Activated T-cell treated with anti-CD3 and anti-CD28 coated beads, Interleukin-2, amount 50 U/mL, for 72 hours (primary cell): ENCODE measurements around the gene GJB1. TPM values are rescaled to one million over a fixed set of nuclear protein-coding genes. Genes with fewer than 3 reads are reported as not detected.

Experiments
- ATAC-seq, 2 donors: fragments of 150-1000 bp; cut with Tn5 transposase; replicated peaks in 1 of 2; 2 replicates each; pipeline ENCODE4 v1.10.0; 2021; ENCODE audit warnings: moderate library complexity in 2 of 2, mild to moderate bottlenecking in 1 of 2
- DNase-seq, 2 donors: peaks; one replicate each; pipeline ENCODE4 v3.0.0; 2021 to 2022; ENCODE audit warnings: mixed read lengths in 1 of 2
- H3K27ac Mint-ChIP-seq: one replicate; pipeline ENCODE4 v1.8.0; 2022; ENCODE audit warnings: mild to moderate bottlenecking, moderate library complexity, mixed read lengths
- H3K27me3 Mint-ChIP-seq: one replicate; pipeline ENCODE4 v1.8.0; 2022; ENCODE audit warnings: low read depth, mixed read lengths
- H3K36me3 Mint-ChIP-seq, 2 donors: one replicate each; pipeline ENCODE4 v1.8.0; 2022; ENCODE audit warnings: mixed read lengths in 2 of 2, mild to moderate bottlenecking in 1 of 2; ENCODE audit not compliant: insufficient read depth in 2 of 2
- H3K4me1 Mint-ChIP-seq: one replicate; pipeline ENCODE4 v1.8.0; 2022; ENCODE audit warnings: low read depth, mixed read lengths
- H3K4me3 Mint-ChIP-seq, 2 donors: one replicate each; pipeline ENCODE4 v1.8.0; 2022; ENCODE audit warnings: mild to moderate bottlenecking in 2 of 2, mixed read lengths in 2 of 2, moderate library complexity in 2 of 2
- H3K9me3 Mint-ChIP-seq, 2 donors: one replicate each; pipeline ENCODE4 v1.8.0; 2022; ENCODE audit warnings: mixed read lengths in 2 of 2
- total RNA-seq, 2 donors: library from RNA; stranded (reverse); gene quantifications; one replicate each; pipeline ENCODE4 v1.2.3, GENCODE V29; 2022

Gene GJB1
- total RNA-seq, 2 donors from 2014 or later: 0.28 to 0.31 TPM

GRCh38 chrX:71224098-71224708 lies 1.2 kb downstream of the GJB1 start:
- Mint-ChIP-seq H3K36me3 (no peaks in the 10 kb centered on the region), H3K9me3 (no peaks in the 10 kb centered on the region), H3K4me1 (no peaks in the 10 kb centered on the region), H3K27ac (no peak overlapping the region), H3K4me3 (no peak overlapping the region), H3K27me3 (peaks cover 31% of the 10 kb centered on the region)
- no peak for DNase-seq
- ATAC-seq: no peak

GRCh38 chrX:71225009-71225408 lies 2.0 kb downstream of the GJB1 start:
- Mint-ChIP-seq H3K4me3 (no peak overlapping the region), H3K4me1 (no peaks in the 10 kb centered on the region), H3K27ac (no peak overlapping the region), H3K9me3 (no peaks in the 10 kb centered on the region), H3K36me3 (no peaks in the 10 kb centered on the region), H3K27me3 (peaks cover 31% of the 10 kb centered on the region)
- DNase-seq: no peak
- no peak for ATAC-seq

- no peaks in the 10 kb centered on the region for H3K4me1 Mint-ChIP-seq
- H3K9me3 Mint-ChIP-seq: no peaks in the 10 kb centered on the region
- ATAC-seq (no peak), DNase-seq (no peak)
- no peaks in the 10 kb centered on the region for H3K36me3 Mint-ChIP-seq
- H3K27ac Mint-ChIP-seq: no peak overlapping the region
- H3K4me3 Mint-ChIP-seq: no peak overlapping the region
- peaks cover 31% of the 10 kb centered on the region for H3K27me3 Mint-ChIP-seq
Observed at GRCh38 chrX:71225676-71226075, 2.7 kb downstream of the GJB1 start.

GRCh38 chrX:71227370-71228062 lies 4.5 kb downstream of the GJB1 start:
- H3K36me3 Mint-ChIP-seq: no peaks in the 10 kb centered on the region
- no peaks in the 10 kb centered on the region for H3K9me3 Mint-ChIP-seq
- no peak for DNase-seq
- H3K4me3 Mint-ChIP-seq: no peak overlapping the region
- no peak for ATAC-seq
- no peaks in the 10 kb centered on the region for H3K4me1 Mint-ChIP-seq
- peaks cover 31% of the 10 kb centered on the region for H3K27me3 Mint-ChIP-seq
- no peak overlapping the region for H3K27ac Mint-ChIP-seq

GRCh38 chrX:71228063-71228642 lies 5.1 kb downstream of the GJB1 start:
- peaks cover 29% of the 10 kb centered on the region for H3K27me3 Mint-ChIP-seq
- no peaks in the 10 kb centered on the region for H3K4me1 Mint-ChIP-seq
- no peak overlapping the region for H3K4me3 Mint-ChIP-seq
- H3K36me3 Mint-ChIP-seq: no peaks in the 10 kb centered on the region
- H3K9me3 Mint-ChIP-seq: no peaks in the 10 kb centered on the region
- H3K27ac Mint-ChIP-seq: no peak overlapping the region
- ATAC-seq (no peak), DNase-seq (no peak)

GRCh38 chrX:71235482-71235881 lies 12.5 kb downstream of the GJB1 start:
- ATAC-seq (no peak), DNase-seq (no peak)
- Mint-ChIP-seq H3K4me1 (no peaks in the 10 kb centered on the region), H3K4me3 (no peak overlapping the region), H3K36me3 (peaks cover 2 to 6% of the 10 kb centered on the region in 2 donors), H3K27ac (no peak overlapping the region), H3K9me3 (no peaks in the 10 kb centered on the region), H3K27me3 (peaks cover 12% of the 10 kb centered on the region)

GRCh38 chrX:71236836-71237235 lies 13.8 kb downstream of the GJB1 start:
- no peaks in the 10 kb centered on the region for H3K9me3 Mint-ChIP-seq
- no peak for DNase-seq
- no peaks in the 10 kb centered on the region for H3K4me1 Mint-ChIP-seq
- H3K27ac Mint-ChIP-seq: no peak overlapping the region
- ATAC-seq: no peak
- H3K36me3 Mint-ChIP-seq: peaks cover 5 to 9% of the 10 kb centered on the region in 2 donors
- peaks cover 12% of the 10 kb centered on the region for H3K27me3 Mint-ChIP-seq
- H3K4me3 Mint-ChIP-seq: no peak overlapping the region

GRCh38 chrX:71239781-71240180 lies 16.8 kb downstream of the GJB1 start:
- peaks cover 19% of the 10 kb centered on the region for H3K27me3 Mint-ChIP-seq

GRCh38 chrX:71241301-71241700 lies 18.3 kb downstream of the GJB1 start:
- H3K27me3 Mint-ChIP-seq: peaks cover 23% of the 10 kb centered on the region
- H3K4me3 Mint-ChIP-seq: no peak overlapping the region
- DNase-seq (no peak), ATAC-seq (no peak)
- no peak overlapping the region for H3K27ac Mint-ChIP-seq
- peaks cover 12 to 18% of the 10 kb centered on the region in 2 donors for H3K36me3 Mint-ChIP-seq
- H3K4me1 Mint-ChIP-seq: no peaks in the 10 kb centered on the region
- no peaks in the 10 kb centered on the region for H3K9me3 Mint-ChIP-seq

More at GRCh38 chrX:71239781-71240180, 16.8 kb downstream of the GJB1 start:
- DNase-seq (no peak), ATAC-seq (no peak)
- Mint-ChIP-seq H3K36me3 (peaks cover 9 to 12% of the 10 kb centered on the region in 2 donors), H3K4me1 (no peaks in the 10 kb centered on the region), H3K4me3 (no peak overlapping the region), H3K27ac (no peak overlapping the region), H3K9me3 (no peaks in the 10 kb centered on the region)

- Mint-ChIP-seq H3K27me3 (peaks cover 11% of the 10 kb centered on the region), H3K4me3 (no peak overlapping the region), H3K36me3 (peaks cover 16 to 23% of the 10 kb centered on the region in 2 donors), H3K4me1 (no peaks in the 10 kb centered on the region), H3K9me3 (no peaks in the 10 kb centered on the region), H3K27ac (no peak overlapping the region)
- no peak for DNase-seq
- no peak for ATAC-seq
Observed at GRCh38 chrX:71244359-71245128, 21.5 kb downstream of the GJB1 start.

- no peaks in the 10 kb centered on the region for H3K9me3 Mint-ChIP-seq
- DNase-seq: no peak
- ATAC-seq: no peak
- H3K4me1 Mint-ChIP-seq: peaks cover 3% of the 10 kb centered on the region
- H3K36me3 Mint-ChIP-seq: peaks cover 17 to 21% of the 10 kb centered on the region in 2 donors
- H3K27me3 Mint-ChIP-seq: peaks cover 11% of the 10 kb centered on the region
- no peak overlapping the region for H3K4me3 Mint-ChIP-seq
- H3K27ac Mint-ChIP-seq: peak overlapping the region; percentile 6
Observed at GRCh38 chrX:71245159-71245558, 22.1 kb downstream of the GJB1 start.

GRCh38 chrX:71250841-71251240 lies 27.8 kb downstream of the GJB1 start:
- DNase-seq (no peak), ATAC-seq (no peak)
- H3K27me3 Mint-ChIP-seq: no peaks in the 10 kb centered on the region
- H3K27ac Mint-ChIP-seq: no peak overlapping the region
- H3K9me3 Mint-ChIP-seq: no peaks in the 10 kb centered on the region
- peaks cover 38% of the 10 kb centered on the region for H3K4me1 Mint-ChIP-seq
- H3K4me3 Mint-ChIP-seq: peak overlapping the region in 1 of 2 donors; percentile 96
- H3K36me3 Mint-ChIP-seq: peaks cover 8 to 9% of the 10 kb centered on the region in 2 donors

- peak overlapping the region; percentile 75 for H3K27ac Mint-ChIP-seq
- no peaks in the 10 kb centered on the region for H3K27me3 Mint-ChIP-seq
- no peak for ATAC-seq
- peak; percentile 3 to 11 for DNase-seq
- H3K4me3 Mint-ChIP-seq: peak overlapping the region; percentile 87 to 96
- peaks cover 39% of the 10 kb centered on the region for H3K4me1 Mint-ChIP-seq
- peaks cover 6 to 8% of the 10 kb centered on the region in 2 donors for H3K36me3 Mint-ChIP-seq
- H3K9me3 Mint-ChIP-seq: no peaks in the 10 kb centered on the region
Observed at GRCh38 chrX:71251466-71251973, 28.5 kb downstream of the GJB1 start.
